DND-41 (cell line): Measurements from ENCODE around the gene KCTD20.

ENCODE experiments used
- ATAC-seq: fragments of 200-7000 bp; cut with Tn5 transposase; 3 replicates; pipeline ENCODE4 v1.9.1; 2021; ENCODE audit warnings: low read depth; ENCODE audit not compliant: insufficient read depth
- DNase-seq: peaks from one replicate; pipeline ENCODE4 v3.0.0-alpha.2; 2020
- H2AFZ ChIP-seq: 2 replicates; pipeline ENCODE4 v1.6.0; 2012; ENCODE audit warnings: low read depth, low read length
- H3K27ac ChIP-seq: 2 replicates; pipeline ENCODE4 v1.5.1; 2012; ENCODE audit warnings: low read length, inconsistent platforms
- H3K27me3 ChIP-seq: fragments of 200-600 bp; sonication (generic); 2 replicates; pipeline ENCODE4 v1.6.0; 2012; ENCODE audit warnings: low read length, mild to moderate bottlenecking, inconsistent platforms; ENCODE audit not compliant: insufficient read depth, poor library complexity
- H3K36me3 ChIP-seq: 2 replicates; pipeline ENCODE4 v1.5.1; 2012; ENCODE audit warnings: low read length, inconsistent platforms; ENCODE audit not compliant: insufficient read depth
- H3K4me1 ChIP-seq: 2 replicates; pipeline ENCODE4 v1.5.1; 2012; ENCODE audit warnings: mild to moderate bottlenecking, low read length; ENCODE audit not compliant: insufficient read depth
- H3K4me2 ChIP-seq: 2 replicates; pipeline ENCODE4 v1.6.0; 2012; ENCODE audit warnings: mild to moderate bottlenecking, moderate library complexity, low read length, inconsistent platforms; ENCODE audit not compliant: insufficient read depth
- H3K4me3 ChIP-seq, 2 experiments: fragments of 200-600 bp in 1 of 2; shearing (Covaris generic) in 1 of 2; 2 replicates each; pipeline ENCODE4 v1.5.1; 2012 to 2016; ENCODE audit warnings: inconsistent platforms in 2 of 2, low read length in 2 of 2, mild to moderate bottlenecking in 2 of 2, low read depth in 1 of 2, moderate library complexity in 1 of 2
- H3K79me2 ChIP-seq: 2 replicates; pipeline ENCODE4 v1.6.0; 2012; ENCODE audit warnings: low read length, inconsistent platforms; ENCODE audit not compliant: insufficient read depth
- H3K9ac ChIP-seq: 2 replicates; pipeline ENCODE4 v1.6.0; 2012; ENCODE audit warnings: low read depth, mild to moderate bottlenecking, inconsistent platforms, low read length, moderate library complexity
- H3K9me3 ChIP-seq: 2 replicates; pipeline ENCODE4 v1.5.1; 2012; ENCODE audit warnings: low read length, moderate library complexity, mild to moderate bottlenecking, inconsistent platforms; ENCODE audit not compliant: insufficient read depth, severe bottlenecking
- H4K20me1 ChIP-seq: 2 replicates; pipeline ENCODE4 v1.6.0; 2012; ENCODE audit warnings: low read length; ENCODE audit not compliant: insufficient read depth
- CTCF ChIP-seq: IDR thresholded peaks from 2 replicates; pipeline ENCODE4 v1.5.1; 2012; ENCODE audit warnings: borderline replicate concordance, low read length, moderate library complexity, mild to moderate bottlenecking; ENCODE audit not compliant: poor library complexity, severe bottlenecking; ENCODE audit errors: extremely low read depth
- EZH2 ChIP-seq: IDR thresholded peaks from 3 replicates; pipeline ENCODE4 v1.6.1; 2012; ENCODE audit warnings: borderline replicate concordance, low read depth, mild to moderate bottlenecking, moderate library complexity, low read length, inconsistent platforms; ENCODE audit not compliant: severe bottlenecking

KCTD20 gene

DNA sequence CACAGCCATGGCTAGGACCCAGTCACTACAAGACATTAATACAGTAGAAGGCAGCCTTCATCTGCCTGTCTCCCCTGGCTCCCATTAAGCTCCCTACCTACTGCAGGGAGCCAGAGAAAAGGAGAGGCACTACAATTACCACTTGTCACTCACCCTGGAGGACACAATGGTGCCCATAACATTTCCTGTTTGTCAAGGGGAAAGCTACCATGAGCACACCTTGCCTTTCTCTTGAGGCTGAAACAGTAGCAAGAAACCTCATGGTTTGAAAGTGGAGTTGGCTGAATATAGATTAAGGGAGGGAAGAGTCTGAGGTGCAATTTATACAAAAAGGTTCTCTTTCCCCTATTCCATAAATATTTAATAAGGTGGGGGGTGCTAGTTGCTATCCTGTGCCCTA lies 76.6 kb downstream of the KCTD20 start:
- no peak overlapping the region for H3K9ac ChIP-seq
- H3K4me3 ChIP-seq = no peak overlapping the region
- no peaks in the 10 kb centered on the region for H3K79me2 ChIP-seq
- H4K20me1 ChIP-seq = no peaks in the 10 kb centered on the region
- H3K27me3 ChIP-seq = no peaks in the 10 kb centered on the region
- H3K27ac ChIP-seq = no peak overlapping the region
- ATAC-seq (no peak), DNase-seq (no peak)
- TF ChIP-seq EZH2 (no peak), CTCF (no peak)
- no peak overlapping the region for H2AFZ ChIP-seq
- H3K4me1 ChIP-seq = no peaks in the 10 kb centered on the region
- H3K4me2 ChIP-seq = no peak overlapping the region
- peaks cover 92% of the 10 kb centered on the region for H3K36me3 ChIP-seq
- no peaks in the 10 kb centered on the region for H3K9me3 ChIP-seq

- no peak overlapping the region for H3K9ac ChIP-seq
- no peak overlapping the region for H3K4me3 ChIP-seq
- no peaks in the 10 kb centered on the region for H3K4me1 ChIP-seq
- H4K20me1 ChIP-seq = no peaks in the 10 kb centered on the region
- no peaks in the 10 kb centered on the region for H3K27me3 ChIP-seq
- TF ChIP-seq CTCF = no peak
- TF ChIP-seq EZH2 = no peak
- no peak overlapping the region for H2AFZ ChIP-seq
- H3K4me2 ChIP-seq = no peak overlapping the region
- no peak overlapping the region for H3K27ac ChIP-seq
- ATAC-seq (no peak), DNase-seq (no peak)
- peaks cover 15% of the 10 kb centered on the region for H3K79me2 ChIP-seq
- H3K9me3 ChIP-seq = no peaks in the 10 kb centered on the region
- peaks cover 84% of the 10 kb centered on the region for H3K36me3 ChIP-seq
Measured at GRCh38 chr6:36523451-36523850, 80.7 kb downstream of the KCTD20 start.

GRCh38 chr6:36523936-36524499 lies 81.2 kb downstream of the KCTD20 start:
- H2AFZ ChIP-seq = no peak overlapping the region
- no peaks in the 10 kb centered on the region for H3K27me3 ChIP-seq
- no peak overlapping the region for H3K27ac ChIP-seq
- TF ChIP-seq EZH2 (no peak), CTCF (no peak)
- no peak overlapping the region for H3K4me3 ChIP-seq
- no peak for ATAC-seq
- H4K20me1 ChIP-seq = no peaks in the 10 kb centered on the region
- H3K9ac ChIP-seq = no peak overlapping the region
- H3K9me3 ChIP-seq = no peaks in the 10 kb centered on the region
- H3K36me3 ChIP-seq = peaks cover 84% of the 10 kb centered on the region
- H3K4me2 ChIP-seq = no peak overlapping the region
- DNase-seq = no peak
- H3K4me1 ChIP-seq = no peaks in the 10 kb centered on the region
- H3K79me2 ChIP-seq = peaks cover 21% of the 10 kb centered on the region

GRCh38 chr6:36524871-36525270 lies 82.1 kb downstream of the KCTD20 start:
- H3K4me3 ChIP-seq = no peak overlapping the region
- no peak overlapping the region for H3K9ac ChIP-seq
- H2AFZ ChIP-seq = no peak overlapping the region
- H3K9me3 ChIP-seq = no peaks in the 10 kb centered on the region
- no peak overlapping the region for H3K4me2 ChIP-seq
- no peaks in the 10 kb centered on the region for H4K20me1 ChIP-seq
- DNase-seq = no peak
- no peak overlapping the region for H3K27ac ChIP-seq
- no peaks in the 10 kb centered on the region for H3K27me3 ChIP-seq
- no peak for ATAC-seq
- H3K79me2 ChIP-seq = peaks cover 28% of the 10 kb centered on the region
- H3K36me3 ChIP-seq = peaks cover 84% of the 10 kb centered on the region
- no peaks in the 10 kb centered on the region for H3K4me1 ChIP-seq
- no peak for TF ChIP-seq CTCF
- TF ChIP-seq EZH2 = no peak
